HG02798 (cell line): ENCODE data around the gene NTRK2.

ENCODE experiments used
- ATAC-seq: cut with Tn5 transposase; IDR thresholded peaks from one replicate; pipeline ENCODE4 v1.9.1; 2021; ENCODE audit warnings: mild to moderate bottlenecking; ENCODE audit not compliant: unreplicated experiment, poor library complexity

The NTRK2 gene

GRCh38 chr9:84679571-84679970 is 10.0 kb downstream of the NTRK2 start:
- no peak for ATAC-seq

- ATAC-seq = no peak
Measured at GRCh38 chr9:84681516-84682285, 12.2 kb downstream of the NTRK2 start.

GRCh38 chr9:84686068-84686467 is 16.5 kb downstream of the NTRK2 start:
- ATAC-seq = no peak

GRCh38 chr9:84688956-84689355 is 19.4 kb downstream of the NTRK2 start:
- ATAC-seq = no peak

- ATAC-seq = no peak
Measured at GRCh38 chr9:84691634-84692033, 22.1 kb downstream of the NTRK2 start.

- ATAC-seq = peak; percentile 79
Measured at GRCh38 chr9:84694248-84694647, 24.7 kb downstream of the NTRK2 start.

- no peak for ATAC-seq
Measured at GRCh38 chr9:84697042-84697441, 27.5 kb downstream of the NTRK2 start.

GRCh38 chr9:84697509-84698114 is 28.1 kb downstream of the NTRK2 start:
- ATAC-seq = peak; percentile 49

- no peak for ATAC-seq
Measured at GRCh38 chr9:84698323-84698722, 28.8 kb downstream of the NTRK2 start.

- ATAC-seq = no peak
Measured at GRCh38 chr9:84699984-84700383, 30.5 kb downstream of the NTRK2 start.

- peak; percentile 90 for ATAC-seq
Measured at GRCh38 chr9:84701801-84702200, 32.3 kb downstream of the NTRK2 start.

GRCh38 chr9:84702471-84702870 is 32.9 kb downstream of the NTRK2 start:
- no peak for ATAC-seq

GRCh38 chr9:84703793-84704192 is 34.3 kb downstream of the NTRK2 start:
- ATAC-seq = no peak

GRCh38 chr9:84705128-84705527 is 35.6 kb downstream of the NTRK2 start:
- ATAC-seq = no peak

- ATAC-seq = no peak
Measured at GRCh38 chr9:84708400-84708799, 38.9 kb downstream of the NTRK2 start.

- ATAC-seq = no peak
Measured at GRCh38 chr9:84709056-84709455, 39.5 kb downstream of the NTRK2 start.

GRCh38 chr9:84710701-84711397 is 41.3 kb downstream of the NTRK2 start:
- ATAC-seq = no peak

- ATAC-seq = no peak
Measured at GRCh38 chr9:84711398-84711777, 41.9 kb downstream of the NTRK2 start.

GRCh38 chr9:84711936-84712335 is 42.4 kb downstream of the NTRK2 start:
- no peak for ATAC-seq

GRCh38 chr9:84716217-84716616 is 46.7 kb downstream of the NTRK2 start:
- no peak for ATAC-seq

- no peak for ATAC-seq
Measured at GRCh38 chr9:84718476-84718875, 48.9 kb downstream of the NTRK2 start.
